ENCODE data around the gene SLC13A2. TPM values are rescaled to one million over a fixed set of nuclear protein-coding genes. Genes with fewer than 3 reads are reported as not detected.

SLC13A2 gene
- total RNA-seq, 1 donor from 2014 or later: not detected

DNA sequence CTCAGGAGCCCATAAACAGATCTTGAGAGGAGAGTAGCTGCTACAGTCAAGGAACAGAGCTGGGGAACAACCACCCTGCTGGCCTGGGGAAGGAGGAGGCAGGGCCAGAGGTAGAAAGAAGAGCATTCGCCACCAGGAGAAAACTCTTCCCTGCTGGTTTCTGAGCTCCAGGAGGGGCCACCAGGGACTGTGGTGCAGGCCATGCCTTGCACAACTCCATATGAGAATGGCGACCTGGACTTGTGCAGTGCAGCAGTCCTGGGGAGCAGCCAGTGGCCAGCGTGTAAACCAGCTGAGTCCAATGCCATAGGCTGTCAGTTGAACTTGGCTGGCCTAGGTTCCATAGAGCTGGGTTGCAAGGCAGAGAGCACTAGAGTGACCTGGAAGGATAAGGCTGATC is 11.6 kb downstream of the SLC13A2 start:
- Histone ChIP-seq H4K20me1 (ENCODE audit: low read depth) (no peaks in the 10 kb centered on the region), H3K9me3 (ENCODE audit: low read depth) (no peaks in the 10 kb centered on the region), H3K27ac (no peak overlapping the region), H2AFZ (replicated peaks) (no peak overlapping the region), H3K4me3 (no peak overlapping the region), H3K4me1 (no peaks in the 10 kb centered on the region), H3K27me3 (no peaks in the 10 kb centered on the region), H3K79me2 (ENCODE audit: low read depth) (no peaks in the 10 kb centered on the region), H3K9ac (no peak overlapping the region), H3F3A (ENCODE audit: low read depth) (no peaks in the 10 kb centered on the region), H3K4me2 (no peak overlapping the region), H3K36me3 (no peaks in the 10 kb centered on the region)
- no peaks in the 10 kb centered on the region for H3K36me3 Mint-ChIP-seq
- no peaks in the 10 kb centered on the region for H3K4me1 Mint-ChIP-seq
- H3K4me3 Mint-ChIP-seq: no peak overlapping the region
- no peaks in the 10 kb centered on the region for H3K9me3 Mint-ChIP-seq
- H3K27ac Mint-ChIP-seq: peak overlapping the region; percentile 30
- no peak for DNase-seq (ENCODE audit: low spot score)
- H3K27me3 Mint-ChIP-seq (ENCODE audit: insufficient read depth, low read depth): peaks cover 5% of the 10 kb centered on the region
- TF ChIP-seq EZH2 (IDR thresholded peaks at IDR 0.05) (no peak), EZH2phosphoT487 (IDR thresholded peaks at IDR 0.05) (no peak)
- TF ChIP-seq, protein P1, sequence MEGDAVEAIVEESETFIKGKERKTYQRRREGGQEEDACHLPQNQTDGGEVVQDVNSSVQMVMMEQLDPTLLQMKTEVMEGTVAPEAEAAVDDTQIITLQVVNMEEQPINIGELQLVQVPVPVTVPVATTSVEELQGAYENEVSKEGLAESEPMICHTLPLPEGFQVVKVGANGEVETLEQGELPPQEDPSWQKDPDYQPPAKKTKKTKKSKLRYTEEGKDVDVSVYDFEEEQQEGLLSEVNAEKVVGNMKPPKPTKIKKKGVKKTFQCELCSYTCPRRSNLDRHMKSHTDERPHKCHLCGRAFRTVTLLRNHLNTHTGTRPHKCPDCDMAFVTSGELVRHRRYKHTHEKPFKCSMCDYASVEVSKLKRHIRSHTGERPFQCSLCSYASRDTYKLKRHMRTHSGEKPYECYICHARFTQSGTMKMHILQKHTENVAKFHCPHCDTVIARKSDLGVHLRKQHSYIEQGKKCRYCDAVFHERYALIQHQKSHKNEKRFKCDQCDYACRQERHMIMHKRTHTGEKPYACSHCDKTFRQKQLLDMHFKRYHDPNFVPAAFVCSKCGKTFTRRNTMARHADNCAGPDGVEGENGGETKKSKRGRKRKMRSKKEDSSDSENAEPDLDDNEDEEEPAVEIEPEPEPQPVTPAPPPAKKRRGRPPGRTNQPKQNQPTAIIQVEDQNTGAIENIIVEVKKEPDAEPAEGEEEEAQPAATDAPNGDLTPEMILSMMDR (IDR thresholded peaks at IDR 0.05): no peak

GRCh38 chr17:28487881-28488532 is 14.6 kb downstream of the SLC13A2 start:
- peaks cover 2% of the 10 kb centered on the region for H3K27me3 Mint-ChIP-seq (ENCODE audit: insufficient read depth, low read depth)
- Histone ChIP-seq H4K20me1 (ENCODE audit: low read depth) (no peaks in the 10 kb centered on the region), H3K79me2 (ENCODE audit: low read depth) (no peaks in the 10 kb centered on the region), H3F3A (ENCODE audit: low read depth) (no peaks in the 10 kb centered on the region), H3K9ac (no peak overlapping the region), H3K27me3 (no peaks in the 10 kb centered on the region), H3K27ac (no peak overlapping the region), H3K4me1 (no peaks in the 10 kb centered on the region), H3K4me2 (no peak overlapping the region), H2AFZ (replicated peaks) (no peak overlapping the region), H3K4me3 (no peak overlapping the region), H3K36me3 (no peaks in the 10 kb centered on the region), H3K9me3 (ENCODE audit: low read depth) (no peaks in the 10 kb centered on the region)
- no peaks in the 10 kb centered on the region for H3K9me3 Mint-ChIP-seq
- peaks cover 4% of the 10 kb centered on the region for H3K4me1 Mint-ChIP-seq
- H3K4me3 Mint-ChIP-seq: no peak overlapping the region
- TF ChIP-seq EZH2 (IDR thresholded peaks at IDR 0.05) (no peak), EZH2phosphoT487 (IDR thresholded peaks at IDR 0.05) (no peak)
- TF ChIP-seq, protein P1 (IDR thresholded peaks at IDR 0.05): no peak
- no peak for DNase-seq (ENCODE audit: low spot score)
- H3K27ac Mint-ChIP-seq: peak overlapping the region; percentile 29
- H3K36me3 Mint-ChIP-seq: no peaks in the 10 kb centered on the region

DNA sequence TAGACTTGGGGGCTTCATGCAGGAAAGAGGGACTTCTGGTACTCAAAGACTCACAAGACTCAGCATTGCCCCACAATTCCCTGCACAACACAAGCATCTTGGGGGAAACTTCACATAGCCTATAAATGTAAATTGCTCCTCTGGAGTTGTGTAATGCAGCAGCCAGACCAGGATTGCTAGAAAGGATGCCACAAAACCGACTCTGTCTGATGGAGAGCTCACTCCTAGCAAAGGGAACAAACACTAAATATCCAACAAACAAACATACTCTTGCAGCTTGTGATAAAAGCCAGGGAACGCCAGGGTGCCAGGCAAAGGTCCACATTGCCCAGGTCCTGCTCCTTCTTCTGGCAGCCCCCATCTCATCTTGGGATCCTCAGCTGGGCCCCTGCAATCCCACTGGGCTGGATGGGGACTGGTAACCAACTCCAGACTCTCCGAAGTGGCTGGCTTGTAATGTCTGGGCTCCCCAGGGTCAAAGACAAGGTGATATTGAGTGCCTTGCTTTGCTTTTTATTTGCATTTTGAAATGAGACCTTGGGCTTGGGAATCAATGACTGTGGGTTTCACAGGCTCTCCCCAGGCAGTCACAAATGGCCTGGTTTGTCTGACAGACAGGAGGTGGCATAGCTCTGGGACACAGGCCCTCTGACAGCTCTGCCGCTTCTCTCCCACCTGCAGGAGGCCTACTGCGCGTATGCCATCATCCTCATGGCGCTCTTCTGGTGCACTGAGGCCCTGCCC is 15.3 kb downstream of the SLC13A2 start:
- no peak for TF ChIP-seq EZH2 (IDR thresholded peaks at IDR 0.05)
- TF ChIP-seq, protein P1 (IDR thresholded peaks at IDR 0.05): no peak
- TF ChIP-seq EZH2phosphoT487 (IDR thresholded peaks at IDR 0.05): no peak
- H3K4me3 Mint-ChIP-seq: no peak overlapping the region
- H3K27ac Mint-ChIP-seq: peak overlapping the region; percentile 29
- no peaks in the 10 kb centered on the region for H3K79me2 ChIP-seq (ENCODE audit: low read depth)
- DNase-seq (ENCODE audit: low spot score): no peak
- H3K9me3 Mint-ChIP-seq: no peaks in the 10 kb centered on the region
- no peak overlapping the region for H2AFZ ChIP-seq (replicated peaks)
- H3F3A ChIP-seq (ENCODE audit: low read depth): no peaks in the 10 kb centered on the region
- peaks cover 2% of the 10 kb centered on the region for H3K27me3 Mint-ChIP-seq (ENCODE audit: insufficient read depth, low read depth)
- no peaks in the 10 kb centered on the region for H3K36me3 ChIP-seq
- H3K9ac ChIP-seq: no peak overlapping the region
- H3K4me2 ChIP-seq: no peak overlapping the region
- H3K9me3 ChIP-seq (ENCODE audit: low read depth): no peaks in the 10 kb centered on the region
- H3K4me3 ChIP-seq: no peak overlapping the region
- H3K27ac ChIP-seq: no peak overlapping the region
- peaks cover 5% of the 10 kb centered on the region for H3K4me1 Mint-ChIP-seq
- no peaks in the 10 kb centered on the region for H3K4me1 ChIP-seq
- H3K27me3 ChIP-seq: no peaks in the 10 kb centered on the region
- no peaks in the 10 kb centered on the region for H3K36me3 Mint-ChIP-seq
- no peaks in the 10 kb centered on the region for H4K20me1 ChIP-seq (ENCODE audit: low read depth)

Measured in neural progenitor cell (in vitro differentiated cells).